T-helper 1 cell treated with Interleukin-12 subunit alpha and Interleukin-12 subunit beta and Interleukin-4 antibody, amounts not matched to agents 30 ng/mL and 1 ng/mL, for 36 hours (primary cell): ENCODE data around the gene KBTBD7. TPM values are rescaled to one million over a fixed set of nuclear protein-coding genes. Genes with fewer than 3 reads are reported as not detected.

ENCODE experiments used
- total RNA-seq: library from RNA; stranded (reverse); gene quantifications from 2 replicates; pipeline ENCODE4 v1.2.3, GENCODE V29; 2022

The KBTBD7 gene
- total RNA-seq, 1 donor from 2014 or later: 10.7 TPM

Other genes starting within 250 kb of the KBTBD7 start
- gene ELF1, start 175.3 kb downstream of the KBTBD7 start, total RNA-seq: 112 and 114 TPM in 2 replicates
- gene WBP4, start 133.1 kb downstream of the KBTBD7 start, total RNA-seq: 10.2 TPM in 2 replicates
- gene KBTBD6, start 61.8 kb downstream of the KBTBD7 start, total RNA-seq: 6.6 and 6.9 TPM in 2 replicates
- 18.4 and 19.3 TPM in 2 replicates for gene MTRF1, start 69.0 kb upstream of the KBTBD7 start, total RNA-seq
- gene NAA16, start 116.7 kb upstream of the KBTBD7 start, total RNA-seq: 29.8 and 31.7 TPM in 2 replicates